ENCODE measurements around the gene TCF19. TPM values are rescaled to one million over a fixed set of nuclear protein-coding genes. Genes with fewer than 3 reads are reported as not detected.

The TCF19 gene
- total RNA-seq, 1 experiment from 2014 or later: 15.0 TPM

- Mint-ChIP-seq H3K4me3 (peak overlapping the region; percentile 91), H3K4me1 (peaks cover 50 to 70% of the 10 kb centered on the region in 2 experiments), H3K27ac (peak overlapping the region; percentile 98 to 100 (median 99)), H3K9me3 (no peaks in the 10 kb centered on the region; a peak in 1 of 5 replicates), H3K27me3 (ENCODE audit: low read depth) (no peaks in the 10 kb centered on the region; the same call in 1 of the 2 replicates), H3K36me3 (ENCODE audit: insufficient read depth in 1 of 3, low read depth in 3 of 3) (peaks cover 5 to 29% (median 25%) of the 10 kb centered on the region in 3 experiments)
- H2AFZ ChIP-seq (ENCODE audit: low read length): no peak overlapping the region
- H2BK12ac ChIP-seq (ENCODE audit: insufficient read length, low read depth, low read length): peak overlapping the region; percentile 31
- peaks cover 22% of the 10 kb centered on the region for H3K23me2 ChIP-seq (ENCODE audit: insufficient read length, low read depth, low read length, poor library complexity, severe bottlenecking)
- peak overlapping the region; percentile 71 for H3K18ac ChIP-seq (ENCODE audit: insufficient read length, low read depth, low read length)
- H3T11ph ChIP-seq (ENCODE audit: low read length): no peak overlapping the region
- no peak overlapping the region for H2BK120ac ChIP-seq (ENCODE audit: low read depth, low read length, poor library complexity, severe bottlenecking)
- no peaks in the 10 kb centered on the region for H3K27me3 ChIP-seq (ENCODE audit: insufficient read depth, low read length)
- no peak overlapping the region; the same call in 1 of the 2 replicates for H3K4ac ChIP-seq (ENCODE audit: low read depth, low read length)
- DNase-seq: peak; percentile 95
- H3K79me2 ChIP-seq (ENCODE audit: insufficient read depth, low read length): peaks cover 36% of the 10 kb centered on the region
- peak overlapping the region; percentile 68 for H3K9ac ChIP-seq (ENCODE audit: extremely low read depth, insufficient read length, low read length)
- H3K9me3 ChIP-seq (ENCODE audit: control insufficient read depth, low read depth, low read length): no peaks in the 10 kb centered on the region
- peak overlapping the region; percentile 1 for H4K5ac ChIP-seq (ENCODE audit: insufficient read length, low read depth, low read length)
- no peak for TF ChIP-seq CTCF (conservative IDR thresholded peaks at IDR 0.05)
- H3K79me1 ChIP-seq (ENCODE audit: insufficient read depth, low read depth, low read length, poor library complexity, severe bottlenecking): no peaks in the 10 kb centered on the region
- H3K23ac ChIP-seq (ENCODE audit: insufficient read length, low read depth, low read length): no peak overlapping the region
- peak overlapping the region; percentile 83 for H3K27ac ChIP-seq (ENCODE audit: insufficient read length, low read depth, low read length)
- peak overlapping the region; percentile 61 for H3K4me2 ChIP-seq (ENCODE audit: insufficient read depth, insufficient read length, low read length)
- peak overlapping the region; percentile 33 for H2BK5ac ChIP-seq (ENCODE audit: insufficient read length, low read length)
- no peak overlapping the region for H4K91ac ChIP-seq (ENCODE audit: insufficient read length, low read depth, low read length)
- H4K20me1 ChIP-seq (ENCODE audit: control insufficient read depth, insufficient read depth, insufficient read length): no peaks in the 10 kb centered on the region
- peaks cover 10% of the 10 kb centered on the region for H3K4me1 ChIP-seq (ENCODE audit: insufficient read depth, low read length)
- H3K56ac ChIP-seq (ENCODE audit: insufficient read length, low read depth, low read length): no peak overlapping the region
- H2BK15ac ChIP-seq (ENCODE audit: low read depth, low read length): no peak overlapping the region
- H4K8ac ChIP-seq (replicated peaks; ENCODE audit: insufficient read length, low read depth, low read length): no peak overlapping the region
- H3K14ac ChIP-seq (ENCODE audit: insufficient read depth, low read length): peak overlapping the region; percentile 53
- no CpG with 5 or more reads among the region's 16 CpGs for whole genome bisulfite sequencing (ENCODE audit: extremely low coverage, insufficient read length, low lambda C conversion rate)
- H2BK20ac ChIP-seq (ENCODE audit: low read depth, low read length, poor library complexity, severe bottlenecking): no peak overlapping the region
- no peak overlapping the region for H2AK5ac ChIP-seq (ENCODE audit: insufficient read length, low read length)
Measured at GRCh38 chr6:31171931-31172905, 13.8 kb downstream of the TCF19 start.

Measured in H9 (cell line).